HCEC 1CT (cell line): ENCODE measurements around the gene FGF14.
"Not testable (repeated sequence)": the region's sequence is repeated elsewhere in the genome, so short reads cannot be mapped to it uniquely, and the experiment has no call there.

Experiments used
- DNase-seq: peaks from one replicate; pipeline ENCODE4 v3.0.0-alpha.2; 2017

The FGF14 gene

DNA sequence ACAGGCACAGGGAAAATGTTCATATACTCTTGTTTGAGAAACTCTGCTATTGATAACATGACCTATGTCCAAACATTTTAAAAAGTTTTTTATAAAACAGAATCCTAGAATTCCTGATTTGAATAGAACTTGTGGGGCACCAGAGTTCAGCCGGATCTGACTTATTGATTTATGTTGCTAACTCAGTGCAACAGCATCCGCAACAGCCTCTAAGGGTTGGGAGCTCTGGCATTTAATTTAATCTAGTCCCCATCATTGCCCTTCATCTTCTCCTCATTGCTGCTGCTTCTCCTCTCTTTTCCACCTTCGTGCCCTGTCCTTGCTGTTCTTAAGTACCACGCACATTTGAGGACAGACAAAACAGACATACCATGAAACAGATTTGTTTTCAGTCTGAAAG is 214.5 kb downstream of the FGF14 start:
- DNase-seq, result no peak

DNA sequence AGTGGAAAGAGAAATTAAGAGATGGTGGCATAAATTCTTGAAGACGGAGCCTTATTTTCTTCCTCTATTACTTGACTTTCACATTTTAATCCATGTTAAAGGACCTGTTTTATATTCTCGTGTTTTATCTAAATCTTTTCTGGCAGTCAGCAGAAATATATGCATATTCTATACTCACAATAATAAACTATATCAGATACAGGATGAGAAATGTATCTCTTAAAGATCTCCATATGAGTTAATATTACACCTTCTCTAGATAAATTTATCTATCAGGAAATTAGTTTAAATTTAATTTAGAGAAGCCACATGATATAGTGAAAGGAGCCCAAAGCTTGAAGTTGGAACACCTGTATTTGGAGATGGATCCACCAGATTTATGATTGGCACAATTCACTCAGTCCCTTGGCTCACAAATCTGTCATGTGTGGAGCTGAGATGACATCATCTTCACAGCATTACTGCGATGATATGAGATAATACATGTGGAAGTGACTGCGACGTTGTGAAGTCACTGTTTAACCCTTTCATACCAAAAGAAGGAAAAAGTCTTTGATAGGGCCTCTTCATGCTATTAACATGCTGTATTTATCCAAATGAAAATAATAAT is 216.4 kb downstream of the FGF14 start:
- no peak for DNase-seq

GRCh38 chr13:102183509-102184182 is 218.2 kb downstream of the FGF14 start:
- no peak for DNase-seq

- no peak for DNase-seq
These were observed 219.7 kb downstream of the FGF14 start for GRCh38 chr13:102182170-102182569.

DNA sequence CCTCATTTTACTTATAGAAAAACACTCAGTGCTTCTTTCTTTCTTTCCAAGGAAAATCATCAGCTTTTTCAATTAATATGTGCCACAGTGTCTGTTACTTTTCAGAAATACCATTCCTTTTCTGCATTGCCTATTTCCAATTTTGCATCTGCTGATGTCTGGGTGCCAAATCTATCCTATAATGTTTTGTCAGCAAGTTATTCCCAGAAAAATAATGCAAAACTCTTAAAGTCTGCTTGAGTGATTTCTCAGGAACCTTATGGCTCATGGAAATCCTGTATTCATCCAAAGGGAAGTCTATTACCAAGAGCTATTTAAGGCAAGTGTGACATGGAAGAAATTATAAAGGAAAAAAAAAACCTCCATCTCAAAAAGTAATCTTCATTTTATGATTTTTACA is 224.4 kb downstream of the FGF14 start:
- DNase-seq, result no peak

DNA sequence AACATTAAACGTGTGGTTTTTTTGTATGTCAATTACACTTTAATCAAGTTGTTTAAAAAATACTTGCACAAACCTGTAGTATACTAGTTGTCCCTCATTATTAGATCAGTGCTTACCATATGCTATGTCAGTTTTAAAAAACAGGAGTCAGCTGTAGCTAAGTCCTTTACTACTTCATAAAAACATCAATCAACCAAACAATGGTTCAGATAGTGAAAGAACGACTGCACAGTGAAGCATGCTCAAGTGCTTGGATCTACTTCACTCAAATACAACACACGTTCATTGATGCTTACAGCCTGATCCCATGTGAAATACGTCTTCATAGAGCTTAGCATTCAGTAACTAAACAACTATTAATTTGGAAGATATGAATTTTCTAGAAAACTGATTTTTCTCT is 225.0 kb downstream of the FGF14 start:
- DNase-seq, result no peak

DNA sequence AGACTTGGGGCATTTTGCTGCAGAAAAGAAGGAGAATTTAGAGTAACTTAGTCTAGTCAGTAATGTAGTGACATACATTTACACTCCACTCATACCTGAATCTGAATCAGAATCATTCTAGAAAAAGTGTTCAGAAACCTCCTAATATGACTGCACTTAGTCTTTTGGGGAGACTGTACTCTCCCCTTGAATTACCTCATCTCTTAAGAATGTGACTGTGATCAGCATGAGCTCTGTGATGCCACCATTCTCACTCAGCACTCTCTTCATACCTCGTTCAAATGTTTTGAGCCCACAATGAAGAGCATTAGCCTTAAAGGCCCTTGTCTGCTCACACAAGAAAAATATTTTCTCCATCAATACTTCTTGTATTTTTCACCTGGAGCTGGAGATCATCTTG is 229.4 kb downstream of the FGF14 start:
- DNase-seq, result no peak

DNA sequence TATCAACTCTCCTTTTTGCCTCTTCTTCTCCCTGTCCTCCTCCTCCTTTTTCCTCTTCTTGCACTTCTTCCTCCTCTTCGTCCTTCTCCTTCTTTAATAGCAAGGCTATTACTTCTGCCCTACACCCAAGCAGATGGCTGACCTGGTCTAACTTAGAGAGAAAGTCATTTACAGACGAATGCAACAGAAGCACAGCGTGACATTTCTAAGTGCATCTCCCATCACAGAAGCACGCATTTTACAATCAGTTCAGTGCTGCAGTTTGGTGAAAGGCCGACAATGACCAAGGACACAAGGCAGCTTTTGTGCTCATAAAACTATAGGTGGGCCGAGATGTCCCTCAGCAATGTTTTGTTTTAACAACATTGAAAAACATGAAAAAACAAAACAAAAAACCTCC is 231.5 kb downstream of the FGF14 start:
- DNase-seq, result no peak

DNA sequence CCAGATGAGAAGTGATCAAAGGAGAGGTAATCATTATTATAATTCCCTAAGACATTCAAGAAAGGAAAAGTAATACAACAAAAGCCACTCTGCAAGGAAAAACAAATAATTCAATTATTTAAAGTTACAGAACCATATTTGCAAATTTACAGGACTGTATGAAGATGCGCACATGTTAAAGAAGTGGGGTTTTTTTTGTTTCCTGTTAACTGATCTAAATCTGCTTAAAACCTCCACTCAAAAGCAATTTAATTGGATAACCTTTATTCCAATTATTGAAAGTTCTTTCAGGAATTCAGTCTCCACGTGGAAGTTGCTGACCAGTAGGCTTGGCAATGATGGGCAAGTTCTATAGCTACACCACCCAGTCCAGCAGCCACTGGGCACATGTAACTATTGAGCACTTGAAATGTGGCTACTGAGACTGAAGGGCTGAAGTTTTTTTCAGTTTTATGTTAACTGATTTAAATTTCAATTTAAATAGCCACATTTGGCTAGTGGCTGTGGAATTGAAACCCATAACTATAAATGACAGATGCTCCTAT is 232.3 kb downstream of the FGF14 start:
- DNase-seq, result no peak

DNA sequence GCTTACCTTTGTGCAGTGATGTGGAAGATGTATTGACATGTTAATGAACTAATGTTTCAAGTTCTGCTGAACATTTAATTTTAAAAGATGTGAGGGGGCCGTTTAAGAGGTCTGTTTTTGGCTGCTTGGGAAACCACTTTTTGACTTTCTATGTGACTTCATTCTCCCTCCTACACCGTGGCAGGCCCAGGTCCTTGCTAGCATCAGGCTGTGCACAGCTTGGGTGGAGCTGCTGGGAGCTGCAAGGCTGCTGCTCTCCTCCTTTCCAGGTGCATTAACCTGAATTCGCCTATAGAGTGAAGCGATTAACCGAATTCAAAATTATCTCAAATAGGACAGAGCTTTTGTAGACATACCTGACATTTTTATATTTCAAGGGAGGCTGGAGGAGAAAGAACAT is 249.1 kb downstream of the FGF14 start:
- DNase-seq, result no peak

- DNase-seq, result no peak
These were observed 254.5 kb downstream of the FGF14 start for GRCh38 chr13:102147353-102147752.

GRCh38 chr13:102145750-102146149 is 256.1 kb downstream of the FGF14 start:
- no peak for DNase-seq

DNA sequence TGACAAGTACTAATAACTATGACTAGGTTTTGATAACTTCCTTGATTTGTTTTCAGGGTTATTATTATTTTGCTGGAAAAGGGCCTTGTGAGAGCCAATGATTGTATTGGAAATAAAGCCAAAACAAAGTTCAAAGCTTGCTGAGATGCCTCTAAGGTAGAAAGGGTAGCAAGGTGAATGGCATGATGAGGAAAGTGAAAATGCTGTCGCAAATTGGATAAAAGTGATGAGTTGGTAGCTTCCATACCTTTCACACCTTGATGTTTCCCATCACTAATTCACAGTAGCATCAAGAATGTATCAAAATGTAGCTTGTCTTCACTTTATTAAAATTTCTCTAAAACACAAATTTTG is 259.4 kb downstream of the FGF14 start:
- no peak for DNase-seq

- peak; percentile 47 for DNase-seq
These were observed 260.0 kb downstream of the FGF14 start for GRCh38 chr13:102141625-102142472.

DNA sequence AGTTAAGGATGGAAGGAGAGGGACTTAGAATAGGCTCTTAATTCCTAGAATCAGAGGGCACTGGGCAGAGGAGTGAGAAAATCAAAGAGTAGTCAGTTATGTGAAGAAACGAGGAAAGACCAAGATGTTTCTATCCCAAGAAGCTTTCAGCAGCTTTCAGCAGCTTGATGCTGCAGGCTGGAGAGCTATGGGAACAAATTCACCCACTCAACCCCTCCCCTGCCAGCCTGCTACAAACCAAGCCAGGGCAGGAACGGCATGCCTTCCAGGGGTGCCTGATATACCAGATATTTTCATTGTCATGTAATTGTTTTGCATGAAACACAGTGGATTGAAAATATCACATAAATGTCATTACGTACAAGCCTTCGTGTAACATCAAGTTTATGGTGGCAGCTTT is 262.2 kb downstream of the FGF14 start:
- DNase-seq, result no peak

DNA sequence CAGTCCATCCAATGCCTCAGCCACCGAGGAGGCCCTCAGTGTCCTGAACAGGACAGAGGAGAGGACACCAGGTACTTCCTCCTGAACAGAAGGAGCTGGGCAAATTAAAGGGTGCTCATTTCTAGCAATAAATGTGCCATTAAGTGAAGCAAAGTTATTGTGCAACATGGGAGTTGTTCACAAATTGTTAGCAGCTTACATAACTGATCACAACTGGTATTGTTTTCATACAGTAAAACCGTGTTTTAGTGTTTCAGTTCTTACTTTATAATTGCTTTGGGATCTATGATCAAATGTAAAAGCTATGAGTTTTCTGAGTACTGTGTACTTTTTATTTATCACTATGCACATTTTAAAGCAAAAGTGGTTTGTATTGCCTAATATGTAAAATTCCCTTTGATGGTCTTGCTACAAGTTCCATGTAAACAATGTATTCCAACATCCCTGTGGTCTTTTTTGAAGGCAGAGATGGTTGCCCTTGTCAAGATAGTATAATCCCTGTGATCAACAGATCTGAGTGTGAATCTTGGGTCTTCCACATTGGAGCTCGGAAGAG is 263.1 kb downstream of the FGF14 start:
- no peak for DNase-seq

DNA sequence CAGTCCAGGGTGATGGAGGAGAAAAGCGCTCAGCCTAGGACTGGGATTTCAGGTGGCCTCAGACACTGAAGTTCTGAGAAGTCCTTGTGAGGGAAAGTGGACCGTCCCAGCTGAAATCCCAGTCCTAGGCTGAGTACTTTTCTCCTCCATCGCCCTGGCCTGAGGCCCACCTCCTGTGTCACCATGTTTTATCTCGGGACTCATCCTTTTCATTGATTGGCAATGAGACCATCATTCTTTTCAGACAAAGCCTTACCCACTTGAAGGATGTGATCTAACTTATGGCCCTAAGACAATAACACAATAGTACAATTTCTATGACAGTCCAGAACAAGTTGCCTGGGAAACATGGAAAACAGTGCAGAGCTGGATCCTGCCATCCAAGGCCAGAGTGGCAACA is 263.9 kb downstream of the FGF14 start:
- not testable (repeated sequence) for DNase-seq

DNA sequence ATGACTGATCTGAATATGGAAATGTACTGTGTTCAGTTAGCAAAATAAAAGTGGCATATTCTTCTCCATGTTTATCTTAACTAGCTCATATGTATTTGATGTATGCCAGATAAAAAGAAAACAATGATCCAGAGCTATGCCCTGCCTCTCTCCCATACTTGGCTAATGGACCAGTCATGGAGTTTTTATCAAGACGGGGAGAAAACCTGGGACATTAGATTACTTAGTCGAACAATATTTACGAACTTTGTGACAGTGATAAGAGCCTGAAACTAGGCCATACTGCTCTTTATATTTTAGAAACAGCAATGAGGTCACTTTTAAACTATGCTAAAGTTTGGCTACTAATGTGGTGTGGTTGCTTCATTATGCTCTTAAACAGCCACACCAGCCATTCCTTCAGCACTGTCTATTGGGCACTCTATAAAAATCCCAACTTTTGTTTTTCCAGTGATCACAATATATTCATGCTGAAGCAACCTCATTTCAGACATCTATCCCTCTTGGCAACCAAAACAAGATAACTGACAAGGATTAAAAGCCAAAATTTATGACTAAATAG is 265.0 kb downstream of the FGF14 start:
- DNase-seq, result no peak

DNA sequence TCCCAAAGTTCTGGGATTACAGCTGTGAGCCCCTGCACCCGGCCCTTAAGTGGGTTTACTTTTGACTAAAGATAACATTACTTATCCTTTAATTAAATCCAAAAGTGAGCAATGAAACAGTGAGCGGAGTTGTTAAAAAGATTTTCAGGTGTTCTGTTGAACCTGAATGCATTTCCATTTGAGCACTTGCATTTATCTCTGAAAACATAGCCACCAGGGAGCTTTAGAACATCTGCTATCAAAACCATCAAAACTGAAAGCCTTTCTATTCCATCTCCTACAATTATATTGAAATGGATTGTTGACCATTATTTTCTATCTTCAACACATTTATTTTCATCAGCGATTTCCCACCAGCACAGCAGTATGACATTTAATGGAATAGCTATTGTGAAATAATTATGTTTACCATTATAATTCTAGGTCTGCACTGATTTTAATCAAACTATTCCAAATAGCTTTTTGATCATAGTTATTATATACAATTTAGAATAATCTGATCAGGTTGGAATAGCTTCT is 269.0 kb downstream of the FGF14 start:
- DNase-seq, result no peak

DNA sequence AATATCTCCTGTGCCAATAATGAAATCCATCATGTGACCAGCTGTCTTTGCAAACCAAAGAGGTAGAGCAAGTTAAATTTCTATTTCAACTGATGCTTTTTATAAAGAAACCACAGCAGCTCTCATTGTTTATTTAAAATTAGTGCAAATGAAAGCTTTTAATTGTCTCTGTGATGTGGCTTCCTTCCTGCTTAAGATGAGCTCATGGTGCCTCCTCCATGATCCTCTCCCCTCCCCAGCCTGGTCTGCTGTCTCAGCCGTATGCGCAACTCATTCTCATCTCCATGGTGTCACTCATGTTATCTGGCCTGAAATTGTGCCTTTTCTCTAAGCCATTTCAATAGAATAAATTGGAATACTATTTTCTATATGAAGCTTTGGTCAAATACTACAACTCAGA is 270.6 kb downstream of the FGF14 start:
- no peak for DNase-seq

DNA sequence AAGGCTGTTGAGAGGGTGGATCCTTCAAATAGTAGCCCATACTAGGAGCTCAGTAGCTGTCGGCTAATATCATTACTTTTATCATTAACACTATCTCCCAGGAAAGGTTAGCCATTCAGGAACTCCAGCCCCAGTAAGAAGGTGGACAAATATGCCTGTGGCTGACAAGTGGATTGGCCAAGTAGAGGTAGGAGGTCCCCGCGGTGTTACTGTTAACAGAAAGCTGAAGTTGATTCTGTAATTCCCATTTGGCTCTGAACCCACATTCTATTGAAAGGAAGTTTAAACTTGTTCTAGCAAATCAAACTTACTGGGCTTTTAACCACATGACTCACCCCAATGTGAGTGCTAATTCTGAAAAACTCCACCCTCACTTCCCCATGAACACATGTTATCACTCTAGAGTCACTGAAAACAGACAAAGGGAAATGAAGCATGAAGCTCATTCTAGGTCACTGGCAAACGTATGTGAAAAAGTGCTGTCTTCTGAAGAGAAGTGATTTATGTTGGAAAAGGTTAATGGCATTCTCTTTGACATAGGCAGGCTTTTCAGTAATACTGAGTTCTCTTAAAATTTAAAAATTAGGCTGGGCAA is 273.5 kb downstream of the FGF14 start:
- peak; percentile 90 for DNase-seq

DNA sequence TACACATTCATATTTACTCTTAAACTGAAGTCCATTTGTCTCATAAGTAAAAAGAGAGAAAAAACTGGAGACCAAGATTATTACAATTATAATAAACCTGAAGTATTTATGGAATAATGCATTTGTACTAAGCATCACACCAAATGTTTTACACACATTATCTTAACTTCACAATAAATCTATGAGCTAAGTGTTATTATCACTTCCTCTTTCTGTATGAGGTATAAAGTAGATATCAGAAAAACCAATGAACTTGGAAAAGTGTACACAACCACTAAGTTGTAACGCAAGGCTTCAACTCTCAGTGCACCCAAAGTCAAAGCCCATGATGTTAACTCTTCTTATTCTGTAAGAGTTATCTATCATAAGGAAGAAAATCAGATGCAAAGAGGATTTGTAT is 274.7 kb downstream of the FGF14 start:
- no peak for DNase-seq

DNA sequence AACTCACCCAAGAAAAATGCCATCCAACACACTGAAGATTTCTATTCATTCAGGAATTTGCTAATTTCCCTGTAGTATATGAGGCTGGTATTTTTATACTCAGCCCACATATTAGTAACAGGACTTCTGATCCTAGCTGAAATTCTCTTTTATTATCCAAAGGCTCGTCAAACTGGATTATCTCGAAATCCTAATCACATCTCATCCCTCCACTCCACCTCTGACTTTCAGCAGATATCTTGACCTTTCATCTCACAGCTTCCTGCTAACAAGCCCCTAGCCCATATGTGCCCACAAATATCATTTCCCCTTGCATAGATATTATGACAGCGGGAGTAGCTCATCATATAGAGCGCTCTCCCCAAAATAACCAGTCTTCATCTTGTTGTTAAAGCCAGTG is 279.7 kb downstream of the FGF14 start:
- no peak for DNase-seq
